Amygdala (tissue), 56 donors: ENCODE data around the gene NEURL2.
"Not testable (repeated sequence)": the region's sequence is repeated elsewhere in the genome, so short reads cannot be mapped to it uniquely, and the experiment has no call there.

Experiments used
- DNase-seq, 56 donors: peaks; one replicate each; lab custom pipeline; 2025; lab: John Stamatoyannopoulos, UW

Gene NEURL2

GRCh38 chr20:45890985-45891983 is at the start of gene NEURL2, which contains the start of gene CTSA:
NEURL2 (minus strand) TSS chr20:45891208; CDS start chr20:45890991, 217 bp downstream.
CTSA (plus strand) TSS chr20:45891335; CDS start chr20:45891569, 234 bp downstream.
- peak; percentile 41 to 94 (median 82) for DNase-seq

- no peak for DNase-seq
These were observed 49.5 kb upstream of the NEURL2 start for GRCh38 chr20:45940469-45940868.

GRCh38 chr20:45940053-45940452 is 49.0 kb upstream of the NEURL2 start:
- no peak for DNase-seq

- DNase-seq = peak in 1 of 56 donors; percentile 8
These were observed 47.9 kb upstream of the NEURL2 start for GRCh38 chr20:45938727-45939438.

- DNase-seq = no peak
These were observed 46.8 kb upstream of the NEURL2 start for GRCh38 chr20:45937765-45938164.

- peak in 1 of 56 donors; percentile 10 for DNase-seq
These were observed 44.5 kb upstream of the NEURL2 start for GRCh38 chr20:45935416-45936046.

GRCh38 chr20:45934586-45935415 is 43.8 kb upstream of the NEURL2 start, which contains the start of gene PCIF1:
PCIF1 (plus strand) TSS chr20:45934683; CDS start chr20:45939000, 4,317 bp downstream.
- peak; percentile 80 to 98 (median 95) for DNase-seq

- DNase-seq = peak in 35 of 56 donors; percentile 54 to 94 (median 82)
These were observed 43.1 kb upstream of the NEURL2 start for GRCh38 chr20:45934046-45934585.

- peak in 52 of 56 donors; percentile 12 to 81 (median 61) for DNase-seq
These were observed 42.4 kb upstream of the NEURL2 start for GRCh38 chr20:45933266-45934045.

GRCh38 chr20:45931680-45932079 is 40.7 kb upstream of the NEURL2 start:
- DNase-seq = not testable (repeated sequence)

- no peak for DNase-seq
These were observed 36.3 kb upstream of the NEURL2 start for GRCh38 chr20:45927071-45927878.

GRCh38 chr20:45926731-45927070 is 35.7 kb upstream of the NEURL2 start:
- DNase-seq = no peak

GRCh38 chr20:45925821-45926506 is 35.0 kb upstream of the NEURL2 start:
- DNase-seq = no peak

GRCh38 chr20:45924391-45925261 is 33.6 kb upstream of the NEURL2 start:
- DNase-seq = peak in 8 of 56 donors; percentile 6 to 31 (median 12)

GRCh38 chr20:45921337-45922189 is 30.6 kb upstream of the NEURL2 start:
- DNase-seq = no peak
